Right forelimb (tissue), 1 donor: ENCODE measurements around the gene LARP1B.
"Not testable (repeated sequence)": the region's sequence is repeated elsewhere in the genome, so short reads cannot be mapped to it uniquely, and the experiment has no call there.

ENCODE experiments used
- DNase-seq: peaks from one replicate; pipeline ENCODE4 v3.0.0-alpha.2; 2018

LARP1B gene

GRCh38 chr4:128141866-128142265, 80.8 kb downstream of the LARP1B start:
- DNase-seq: no peak

- no peak for DNase-seq
Observed at GRCh38 chr4:128145727-128146126, 84.6 kb downstream of the LARP1B start.

GRCh38 chr4:128153800-128154199, 92.7 kb downstream of the LARP1B start:
- no peak for DNase-seq

GRCh38 chr4:128155231-128155855, 94.2 kb downstream of the LARP1B start:
- no peak for DNase-seq

GRCh38 chr4:128155874-128156456, 94.9 kb downstream of the LARP1B start:
- no peak for DNase-seq

- not testable (repeated sequence) for DNase-seq
Observed at GRCh38 chr4:128156472-128156871, 95.4 kb downstream of the LARP1B start.

- DNase-seq: no peak
Observed at GRCh38 chr4:128158894-128159293, 97.8 kb downstream of the LARP1B start.

GRCh38 chr4:128159967-128160366, 98.9 kb downstream of the LARP1B start:
- no peak for DNase-seq

GRCh38 chr4:128161138-128161537, 100.0 kb downstream of the LARP1B start:
- DNase-seq: no peak

GRCh38 chr4:128162434-128162833, 101.3 kb downstream of the LARP1B start:
- DNase-seq: no peak

GRCh38 chr4:128163177-128164117, 102.3 kb downstream of the LARP1B start:
- no peak for DNase-seq

- no peak for DNase-seq
Observed at GRCh38 chr4:128166982-128167381, 105.9 kb downstream of the LARP1B start.

- no peak for DNase-seq
Observed at GRCh38 chr4:128168701-128169100, 107.6 kb downstream of the LARP1B start.

- no peak for DNase-seq
Observed at GRCh38 chr4:128169245-128169644, 108.1 kb downstream of the LARP1B start.

GRCh38 chr4:128176643-128177042, 115.5 kb downstream of the LARP1B start:
- no peak for DNase-seq

GRCh38 chr4:128177498-128177897, 116.4 kb downstream of the LARP1B start:
- DNase-seq: no peak

GRCh38 chr4:128186623-128187022, 125.5 kb downstream of the LARP1B start:
- no peak for DNase-seq

GRCh38 chr4:128191115-128191781, 130.1 kb downstream of the LARP1B start:
- peak; percentile 71 for DNase-seq

- DNase-seq: no peak
Observed at GRCh38 chr4:128220286-128221235, 159.4 kb downstream of the LARP1B start.

GRCh38 chr4:128221586-128221985, 160.5 kb downstream of the LARP1B start:
- no peak for DNase-seq

GRCh38 chr4:128225148-128225547, 164.0 kb downstream of the LARP1B start:
- DNase-seq: no peak

GRCh38 chr4:128227991-128228571, 167.0 kb downstream of the LARP1B start:
- no peak for DNase-seq
